ENCODE measurements around the gene BLOC1S3. TPM values are rescaled to one million over a fixed set of nuclear protein-coding genes. Genes with fewer than 3 reads are reported as not detected.

BLOC1S3 gene
- polyA plus RNA-seq, 1 experiment, result 7.0 TPM

- no peak for TF ChIP-seq CTCF (IDR thresholded peaks at IDR 0.05; ENCODE audit: low read depth, low read length)
- Histone ChIP-seq H3K9me3 (ENCODE audit: control insufficient read depth, insufficient read depth, low read length) (no peaks in the 10 kb centered on the region; the same call in 1 of the 2 replicates), H3K4me3 (ENCODE audit: low read depth, low read length) (no peak within 1 kb of the TSS), H3K27me3 (ENCODE audit: control insufficient read depth, insufficient read depth, low read length) (peaks cover 9% of the 10 kb centered on the region), H3K27ac (ENCODE audit: low read depth, low read length) (no peak within 1 kb of the TSS)
- ChIA-PET CTCF (no interaction called here), POLR2A (no interaction called here)
- DNase-seq (ENCODE audit: low read depth, low spot score), result no peak
Measured at GRCh38 chr19:45160870-45161737, 17.5 kb upstream of the BLOC1S3 start, which contains the start of gene NKPD1. TSS of gene NKPD1 (minus strand) at chr19:45160982. CDS start at chr19:45160150, 832 bp downstream.

DNA sequence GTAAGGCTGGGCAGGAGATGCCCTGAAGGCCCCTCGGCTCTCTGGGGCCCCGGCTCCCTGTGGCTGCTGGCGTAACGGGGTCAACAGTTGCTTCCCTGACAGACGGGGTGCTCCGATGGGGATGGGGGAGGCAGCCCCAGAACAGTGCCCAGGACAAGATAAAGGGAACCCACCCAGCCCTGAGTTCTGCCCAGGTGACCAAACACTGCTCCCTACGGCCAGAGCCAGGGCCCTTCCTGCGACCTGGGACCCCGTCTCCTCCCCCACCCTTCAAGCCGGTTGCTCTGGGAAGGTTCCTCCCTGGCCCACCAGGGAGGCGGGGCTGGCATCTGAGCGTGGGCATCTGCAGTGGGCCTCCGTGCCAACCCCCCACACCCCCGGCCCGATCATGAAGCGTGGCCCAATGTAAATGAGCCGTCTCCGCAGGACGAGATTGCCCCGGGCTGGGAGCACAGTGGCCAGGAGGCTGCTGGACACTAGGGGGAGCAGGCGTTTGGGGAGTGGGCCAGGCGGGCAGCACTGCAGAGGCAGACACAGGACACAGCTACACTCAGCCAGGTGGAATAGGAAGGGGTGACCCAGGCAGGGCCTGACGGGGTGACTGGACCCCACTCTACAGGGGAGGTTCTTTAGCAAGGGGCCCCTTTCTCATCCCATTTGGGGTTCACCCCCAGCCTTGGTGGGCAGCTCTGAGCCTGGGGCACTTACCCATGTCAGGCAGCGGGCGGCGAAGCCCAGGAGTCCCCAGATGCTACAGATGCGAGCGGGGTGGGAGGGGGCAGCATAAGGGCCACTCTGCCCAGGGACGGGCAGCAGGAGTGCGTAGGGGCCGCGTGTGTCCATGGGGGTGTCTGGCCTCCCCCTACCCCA, 16.6 kb upstream of the BLOC1S3 start:
- ChIA-PET CTCF (interaction anchor here (0.5 to 1.3 kb wide), 3 partner anchors 27 to 177 kb away, joined by 3 to 7 read pairs (median 3); no protein-coding TSS in a partner anchor), POLR2A (no interaction called here)
- Histone ChIP-seq H3K27me3 (ENCODE audit: control insufficient read depth, insufficient read depth, low read length) (peaks cover 6% of the 10 kb centered on the region), H3K4me3 (ENCODE audit: low read depth, low read length) (no peak overlapping the region), H3K27ac (ENCODE audit: low read depth, low read length) (no peak overlapping the region), H3K9me3 (ENCODE audit: control insufficient read depth, insufficient read depth, low read length) (no peaks in the 10 kb centered on the region; the same call in 1 of the 2 replicates)
- peak; percentile 70 for TF ChIP-seq CTCF (IDR thresholded peaks at IDR 0.05; ENCODE audit: low read depth, low read length)
- DNase-seq (ENCODE audit: low read depth, low spot score), result no peak

DNA sequence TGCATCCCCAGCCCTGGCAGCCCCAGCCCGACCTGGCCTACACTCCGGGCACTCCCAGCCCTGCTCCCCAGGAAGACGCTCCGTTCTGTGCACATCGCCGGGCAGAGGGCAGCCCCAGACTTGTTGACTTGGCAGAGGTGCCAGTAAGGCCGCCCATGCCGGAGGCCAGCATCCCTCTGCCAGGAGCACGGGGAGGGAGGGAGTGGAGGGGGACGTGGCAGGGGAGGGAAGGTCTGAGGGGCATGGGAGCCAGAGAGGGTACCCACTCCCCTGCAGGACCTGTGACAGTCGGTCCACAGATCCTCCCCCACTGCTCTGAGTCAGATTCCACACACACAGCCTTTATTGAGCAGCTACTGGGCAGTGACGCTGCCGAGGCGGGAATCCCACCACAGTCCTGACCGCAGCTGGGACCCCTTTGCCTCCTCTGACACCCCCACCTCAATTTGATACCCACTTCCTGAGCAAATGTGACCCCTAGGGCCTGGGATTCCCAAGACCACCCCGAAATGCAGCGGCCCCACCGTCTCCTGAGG, 15.9 kb upstream of the BLOC1S3 start:
- CTCF ChIA-PET, result interaction anchor here (0.5 to 1.3 kb wide), 3 partner anchors 28 to 176 kb away, joined by 3 to 7 read pairs (median 3); no protein-coding TSS in a partner anchor
- H3K27me3 ChIP-seq (ENCODE audit: control insufficient read depth, insufficient read depth, low read length), result peaks cover 6% of the 10 kb centered on the region

DNA sequence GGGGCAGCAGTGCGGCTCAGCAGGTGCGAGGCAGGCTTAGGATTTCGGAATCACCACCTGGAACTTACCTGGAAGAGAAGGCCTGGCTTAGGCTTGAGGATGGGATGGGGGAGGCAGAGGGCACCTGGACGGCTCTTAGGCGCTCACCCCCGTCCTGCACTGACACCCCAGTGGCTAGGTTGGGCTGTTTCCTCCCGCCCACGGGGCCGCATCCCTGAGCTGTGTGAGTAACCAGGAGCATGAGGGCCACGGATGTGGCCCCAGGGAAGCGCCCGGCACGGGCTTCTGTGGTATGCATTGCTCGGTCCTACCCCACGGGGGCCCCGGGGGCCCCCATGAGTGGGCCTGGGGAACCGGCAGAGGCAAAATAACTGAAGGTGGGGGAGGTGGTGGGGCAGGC, 15.4 kb upstream of the BLOC1S3 start:
- CTCF ChIA-PET, result no interaction called here

More for the DNA sequence above, 15.9 kb upstream of the BLOC1S3 start:
- no peak for DNase-seq (ENCODE audit: low read depth, low spot score)
- H3K27ac ChIP-seq (ENCODE audit: low read depth, low read length), result no peak overlapping the region
- POLR2A ChIA-PET, result no interaction called here
- H3K9me3 ChIP-seq (ENCODE audit: control insufficient read depth, insufficient read depth, low read length), result no peaks in the 10 kb centered on the region; the same call in 1 of the 2 replicates
- no peak overlapping the region for H3K4me3 ChIP-seq (ENCODE audit: low read depth, low read length)
- TF ChIP-seq CTCF (IDR thresholded peaks at IDR 0.05; ENCODE audit: low read depth, low read length), result no peak

More for the DNA sequence above, 15.4 kb upstream of the BLOC1S3 start:
- Histone ChIP-seq H3K27ac (ENCODE audit: low read depth, low read length) (no peak overlapping the region), H3K9me3 (ENCODE audit: control insufficient read depth, insufficient read depth, low read length) (no peaks in the 10 kb centered on the region; the same call in 1 of the 2 replicates), H3K4me3 (ENCODE audit: low read depth, low read length) (no peak overlapping the region), H3K27me3 (ENCODE audit: control insufficient read depth, insufficient read depth, low read length) (peaks cover 6% of the 10 kb centered on the region)
- DNase-seq (ENCODE audit: low read depth, low spot score), result no peak
- TF ChIP-seq CTCF (IDR thresholded peaks at IDR 0.05; ENCODE audit: low read depth, low read length), result no peak
- POLR2A ChIA-PET, result no interaction called here

Measured in AG04450 (cell line).